Measurements from ENCODE around the gene TECR. TPM values are rescaled to one million over a fixed set of nuclear protein-coding genes. Genes with fewer than 3 reads are reported as not detected.
"Not testable (repeated sequence)": the region's sequence is repeated elsewhere in the genome, so short reads cannot be mapped to it uniquely, and the experiment has no call there.

Gene TECR
- total RNA-seq, 2 experiments from 2014 or later, result 217 to 232 TPM

GRCh38 chr19:14580623-14581237 lies 51.3 kb downstream of the TECR start:
- Histone ChIP-seq H3K27me3 (ENCODE audit: control insufficient read depth in 1 of 2, insufficient read depth in 2 of 2, low read length in 2 of 2) (no peaks in the 10 kb centered on the region), H3K4me3 (ENCODE audit: low read length) (no peak overlapping the region), H3K27ac (ENCODE audit: low read depth in 1 of 2, low read length in 2 of 2) (no peak overlapping the region), H3K36me3 (ENCODE audit: insufficient read depth, low read length) (no peaks in the 10 kb centered on the region), H3K9me3 (ENCODE audit: control insufficient read depth in 1 of 2, insufficient read depth in 1 of 2, low read length in 2 of 2) (no peaks in the 10 kb centered on the region), H3K4me1 (ENCODE audit: insufficient read depth, low read length) (peaks cover 2% of the 10 kb centered on the region)
- no peaks in the 10 kb centered on the region for H3K27me3 Mint-ChIP-seq
- no peaks in the 10 kb centered on the region for H3K9me3 Mint-ChIP-seq
- ChIA-PET POLR2A (no interaction called here), CTCF (no interaction called here)
- ATAC-seq (ENCODE audit: poor library complexity) (no peak), DNase-seq (peak in 1 of 14 experiments; percentile 34)
- intact Hi-C loops (cut with DNase I, micrococcal nuclease), result no loop called here
- TF ChIP-seq CTCF (IDR thresholded peaks at IDR 0.05), result no peak
- H3K4me1 Mint-ChIP-seq (ENCODE audit: low read depth), result no peaks in the 10 kb centered on the region
- no peak overlapping the region for H3K27ac Mint-ChIP-seq
- no peaks in the 10 kb centered on the region for H3K36me3 Mint-ChIP-seq (ENCODE audit: low read depth)
- H3K4me3 Mint-ChIP-seq, result no peak overlapping the region

- POLR2A ChIA-PET, result no interaction called here
- Mint-ChIP-seq H3K27me3 (no peaks in the 10 kb centered on the region), H3K9me3 (no peaks in the 10 kb centered on the region), H3K27ac (no peak within 1 kb of the TSS), H3K4me1 (ENCODE audit: low read depth) (no peaks in the 10 kb centered on the region), H3K4me3 (no peak within 1 kb of the TSS), H3K36me3 (ENCODE audit: low read depth) (no peaks in the 10 kb centered on the region)
- TF ChIP-seq CTCF (IDR thresholded peaks at IDR 0.05), result no peak
- no peak within 1 kb of the TSS for H3K4me3 ChIP-seq (ENCODE audit: low read length)
- H3K4me1 ChIP-seq (ENCODE audit: insufficient read depth, low read length), result peaks cover 2% of the 10 kb centered on the region
- no peak within 1 kb of the TSS for H3K27ac ChIP-seq (ENCODE audit: low read depth in 1 of 2, low read length in 2 of 2)
- H3K27me3 ChIP-seq (ENCODE audit: control insufficient read depth in 1 of 2, insufficient read depth in 2 of 2, low read length in 2 of 2), result no peaks in the 10 kb centered on the region
- CTCF ChIA-PET, result no interaction called here
- H3K36me3 ChIP-seq (ENCODE audit: insufficient read depth, low read length), result no peaks in the 10 kb centered on the region
- peak in 1 of 14 experiments; percentile 38 for DNase-seq
- no peaks in the 10 kb centered on the region for H3K9me3 ChIP-seq (ENCODE audit: control insufficient read depth in 1 of 2, insufficient read depth in 1 of 2, low read length in 2 of 2)
- ATAC-seq (ENCODE audit: poor library complexity), result no peak
- intact Hi-C loops (cut with DNase I, micrococcal nuclease), result no loop called here
Observed at GRCh38 chr19:14582894-14583340, 53.5 kb downstream of the TECR start, which contains the start of gene CLEC17A. TSS of gene CLEC17A (plus strand) at chr19:14583084. CDS start at chr19:14583161, 77 bp downstream.

- H3K27ac ChIP-seq (ENCODE audit: low read depth in 1 of 2, low read length in 2 of 2); H3K27me3 Mint-ChIP-seq; H3K4me3 Mint-ChIP-seq; H3K4me3 ChIP-seq (ENCODE audit: low read length); H3K36me3 Mint-ChIP-seq (ENCODE audit: low read depth); DNase-seq; H3K9me3 ChIP-seq (ENCODE audit: control insufficient read depth in 1 of 2, insufficient read depth in 1 of 2, low read length in 2 of 2); H3K4me1 ChIP-seq (ENCODE audit: insufficient read depth, low read length); H3K4me1 Mint-ChIP-seq (ENCODE audit: low read depth); POLR2A ChIA-PET; H3K9me3 Mint-ChIP-seq; H3K36me3 ChIP-seq (ENCODE audit: insufficient read depth, low read length); ATAC-seq (ENCODE audit: poor library complexity); CTCF ChIA-PET; intact Hi-C loops (cut with DNase I, micrococcal nuclease); H3K27me3 ChIP-seq (ENCODE audit: control insufficient read depth in 1 of 2, insufficient read depth in 2 of 2, low read length in 2 of 2); H3K27ac Mint-ChIP-seq: not testable (repeated sequence)
Observed at GRCh38 chr19:14584372-14584771, 55.0 kb downstream of the TECR start.

GRCh38 chr19:14585187-14585586 lies 55.8 kb downstream of the TECR start:
- H3K9me3 Mint-ChIP-seq; intact Hi-C loops (cut with DNase I, micrococcal nuclease); H3K27me3 Mint-ChIP-seq; H3K4me1 ChIP-seq (ENCODE audit: insufficient read depth, low read length); H3K27ac Mint-ChIP-seq; H3K4me3 ChIP-seq (ENCODE audit: low read length); H3K4me3 Mint-ChIP-seq; POLR2A ChIA-PET; H3K36me3 Mint-ChIP-seq (ENCODE audit: low read depth); H3K27ac ChIP-seq (ENCODE audit: low read depth in 1 of 2, low read length in 2 of 2); CTCF ChIA-PET; H3K4me1 Mint-ChIP-seq (ENCODE audit: low read depth); H3K36me3 ChIP-seq (ENCODE audit: insufficient read depth, low read length); H3K9me3 ChIP-seq (ENCODE audit: control insufficient read depth in 1 of 2, insufficient read depth in 1 of 2, low read length in 2 of 2); H3K27me3 ChIP-seq (ENCODE audit: control insufficient read depth in 1 of 2, insufficient read depth in 2 of 2, low read length in 2 of 2): not testable (repeated sequence)
- DNase-seq (peak in 2 of 14 experiments; percentile 33 to 56), ATAC-seq (ENCODE audit: poor library complexity) (peak; percentile 51)

GRCh38 chr19:14589433-14589832 lies 60.0 kb downstream of the TECR start:
- intact Hi-C loops (cut with DNase I, micrococcal nuclease); H3K36me3 Mint-ChIP-seq (ENCODE audit: low read depth); H3K4me3 ChIP-seq (ENCODE audit: low read length); ATAC-seq (ENCODE audit: poor library complexity); H3K27ac ChIP-seq (ENCODE audit: low read depth in 1 of 2, low read length in 2 of 2); H3K27me3 Mint-ChIP-seq; H3K4me1 Mint-ChIP-seq (ENCODE audit: low read depth); H3K27me3 ChIP-seq (ENCODE audit: control insufficient read depth in 1 of 2, insufficient read depth in 2 of 2, low read length in 2 of 2); POLR2A ChIA-PET; H3K27ac Mint-ChIP-seq; H3K9me3 Mint-ChIP-seq; H3K4me3 Mint-ChIP-seq; H3K4me1 ChIP-seq (ENCODE audit: insufficient read depth, low read length); CTCF ChIA-PET; H3K36me3 ChIP-seq (ENCODE audit: insufficient read depth, low read length); H3K9me3 ChIP-seq (ENCODE audit: control insufficient read depth in 1 of 2, insufficient read depth in 1 of 2, low read length in 2 of 2): not testable (repeated sequence)
- DNase-seq, result peak in 1 of 14 experiments; percentile 33

Measured in CD4-positive, alpha-beta T cell (primary cell).